ENCODE data around the gene KCNK1.
"Not testable (repeated sequence)": the region's sequence is repeated elsewhere in the genome, so short reads cannot be mapped to it uniquely, and the experiment has no call there.

KCNK1 gene

DNA sequence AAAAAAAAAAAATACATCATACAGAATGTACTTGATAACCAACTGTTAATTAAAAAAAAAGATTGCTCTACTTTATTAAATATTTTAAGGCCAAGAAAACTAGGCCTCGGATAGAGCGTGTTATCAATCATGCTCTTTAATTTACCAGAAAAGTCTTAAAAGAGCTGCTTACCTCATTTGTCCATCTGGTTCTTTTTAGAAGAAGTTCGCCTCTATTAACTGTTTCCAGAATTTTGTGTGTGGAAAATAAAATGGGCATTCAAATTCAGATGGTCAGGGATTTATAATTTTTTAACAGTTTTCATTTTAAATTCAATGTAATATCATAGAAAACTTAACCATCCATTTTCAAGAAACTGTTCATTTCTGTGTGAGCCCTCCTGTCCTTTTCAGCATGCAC is 53.8 kb downstream of the KCNK1 start:
- DNase-seq (ENCODE audit: low read depth in 3 of 3): no peak

DNA sequence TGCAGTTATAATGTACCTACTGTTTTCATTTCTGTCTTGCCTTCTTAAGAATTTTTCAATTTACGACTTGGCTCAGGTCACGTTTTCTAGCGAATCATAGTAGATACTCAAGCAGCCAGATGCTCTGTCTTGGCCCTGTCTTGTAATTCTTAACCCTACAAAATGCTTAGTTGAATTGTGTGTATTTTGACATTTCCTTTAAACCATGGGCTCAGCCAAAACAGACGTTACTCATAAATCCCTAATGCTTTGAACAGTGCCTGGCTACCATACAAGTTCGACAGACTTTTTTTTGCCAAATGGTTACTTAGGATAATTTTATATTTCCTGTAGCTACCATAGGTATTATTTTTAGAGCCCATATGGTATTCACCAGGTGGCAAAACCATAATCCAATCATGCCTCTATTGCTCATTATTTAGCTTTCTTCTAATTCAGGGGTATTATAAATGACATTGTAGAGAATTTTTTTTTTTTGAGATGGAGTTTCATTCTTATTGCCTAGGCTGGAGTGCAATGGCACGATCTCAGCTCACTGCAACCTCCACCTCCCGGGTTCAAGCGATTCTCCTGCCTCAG is 54.3 kb downstream of the KCNK1 start:
- DNase-seq (ENCODE audit: low read depth in 3 of 3): no peak

DNA sequence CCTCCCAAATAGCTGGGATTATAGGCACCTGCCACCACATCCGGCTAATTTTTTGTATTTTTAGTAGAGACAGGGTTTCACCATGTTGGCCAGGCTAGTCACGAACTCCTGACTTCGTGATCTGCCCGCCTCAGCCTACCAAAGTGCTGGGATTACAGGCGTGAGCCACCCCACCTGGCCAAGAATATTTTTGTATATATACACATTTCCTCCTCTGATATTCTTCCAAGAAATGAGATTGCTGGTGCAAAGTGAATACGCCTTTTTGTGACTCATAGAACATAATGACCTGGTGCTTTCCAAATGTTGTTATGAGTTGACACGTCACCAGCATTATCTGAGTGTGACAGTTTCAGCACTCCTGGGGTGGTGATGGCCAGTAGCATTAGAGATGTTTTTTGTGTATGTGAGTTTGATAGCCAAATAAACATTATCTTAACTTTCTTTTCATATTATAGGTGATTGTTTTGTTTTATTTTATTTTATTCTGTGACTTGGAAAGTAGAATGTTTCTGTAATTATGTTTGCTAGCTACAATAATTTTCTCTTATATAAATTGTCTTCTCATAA is 54.9 kb downstream of the KCNK1 start:
- DNase-seq (ENCODE audit: low read depth in 3 of 3): no peak

GRCh38 chr1:233670363-233670762 is 56.5 kb downstream of the KCNK1 start:
- DNase-seq (ENCODE audit: low read depth in 3 of 3): not testable (repeated sequence)

DNA sequence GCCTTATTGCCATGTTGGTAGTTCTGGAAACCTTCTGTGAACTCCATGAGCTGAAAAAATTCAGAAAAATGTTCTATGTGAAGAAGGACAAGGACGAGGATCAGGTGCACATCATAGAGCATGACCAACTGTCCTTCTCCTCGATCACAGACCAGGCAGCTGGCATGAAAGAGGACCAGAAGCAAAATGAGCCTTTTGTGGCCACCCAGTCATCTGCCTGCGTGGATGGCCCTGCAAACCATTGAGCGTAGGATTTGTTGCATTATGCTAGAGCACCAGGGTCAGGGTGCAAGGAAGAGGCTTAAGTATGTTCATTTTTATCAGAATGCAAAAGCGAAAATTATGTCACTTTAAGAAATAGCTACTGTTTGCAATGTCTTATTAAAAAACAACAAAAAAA is 57.4 kb downstream of the KCNK1 start:
- DNase-seq (ENCODE audit: low read depth in 3 of 3): no peak

- DNase-seq (ENCODE audit: low read depth in 3 of 3): no peak
Observed at GRCh38 chr1:233672732-233673131, 58.8 kb downstream of the KCNK1 start.

- DNase-seq (ENCODE audit: low read depth in 3 of 3): no peak
Observed at GRCh38 chr1:233673261-233673946, 59.5 kb downstream of the KCNK1 start.

DNA sequence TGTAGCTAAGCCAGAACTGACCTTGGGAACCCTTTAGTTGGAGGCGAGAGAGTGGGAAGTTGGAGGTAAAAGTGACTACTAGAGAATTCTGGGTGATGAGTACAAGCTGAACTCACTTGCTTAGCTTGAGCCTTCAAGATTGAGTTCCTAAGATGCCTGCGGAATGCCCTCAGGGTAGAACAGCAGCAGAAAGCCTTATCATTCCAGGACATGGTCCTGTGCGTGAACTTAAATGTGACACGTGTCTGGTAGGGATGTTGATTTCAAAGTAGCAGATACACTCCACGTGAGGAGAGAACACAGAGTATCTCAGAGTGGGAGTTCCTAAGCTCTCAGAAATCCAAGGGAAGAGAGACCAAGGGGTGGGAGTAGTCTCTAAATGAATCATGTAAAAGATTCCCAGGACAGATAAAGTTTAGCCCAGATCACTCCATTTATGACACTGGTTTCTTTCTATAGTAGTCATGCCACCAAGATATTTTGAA is 60.1 kb downstream of the KCNK1 start:
- DNase-seq (ENCODE audit: low read depth in 3 of 3): no peak

- DNase-seq (ENCODE audit: low read depth in 3 of 3): no peak
Observed at GRCh38 chr1:233675446-233675845, 61.5 kb downstream of the KCNK1 start.

GRCh38 chr1:233675893-233676292 is 62.0 kb downstream of the KCNK1 start:
- no peak for DNase-seq (ENCODE audit: low read depth in 3 of 3)

- DNase-seq (ENCODE audit: low read depth in 3 of 3): no peak
Observed at GRCh38 chr1:233677690-233678354, 63.9 kb downstream of the KCNK1 start.

DNA sequence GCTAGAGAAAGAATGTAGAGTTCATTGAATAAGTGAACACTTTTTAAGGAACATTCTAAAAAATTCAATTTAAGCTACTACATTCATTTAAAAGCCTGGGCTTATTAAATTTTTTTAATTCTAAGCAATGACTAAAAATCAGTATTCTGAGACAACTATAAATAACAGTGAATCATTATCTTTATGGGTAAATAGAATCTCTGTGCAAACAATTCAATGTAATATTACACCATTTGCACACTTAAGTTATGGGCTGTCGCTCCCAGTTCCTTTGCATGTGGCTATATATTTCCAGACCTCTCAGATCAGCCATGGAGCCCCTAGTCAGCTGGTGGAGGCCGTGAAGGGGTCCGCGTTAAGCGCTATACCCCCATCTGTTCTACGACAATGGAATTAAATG is 65.1 kb downstream of the KCNK1 start:
- DNase-seq (ENCODE audit: low read depth in 3 of 3): no peak

DNA sequence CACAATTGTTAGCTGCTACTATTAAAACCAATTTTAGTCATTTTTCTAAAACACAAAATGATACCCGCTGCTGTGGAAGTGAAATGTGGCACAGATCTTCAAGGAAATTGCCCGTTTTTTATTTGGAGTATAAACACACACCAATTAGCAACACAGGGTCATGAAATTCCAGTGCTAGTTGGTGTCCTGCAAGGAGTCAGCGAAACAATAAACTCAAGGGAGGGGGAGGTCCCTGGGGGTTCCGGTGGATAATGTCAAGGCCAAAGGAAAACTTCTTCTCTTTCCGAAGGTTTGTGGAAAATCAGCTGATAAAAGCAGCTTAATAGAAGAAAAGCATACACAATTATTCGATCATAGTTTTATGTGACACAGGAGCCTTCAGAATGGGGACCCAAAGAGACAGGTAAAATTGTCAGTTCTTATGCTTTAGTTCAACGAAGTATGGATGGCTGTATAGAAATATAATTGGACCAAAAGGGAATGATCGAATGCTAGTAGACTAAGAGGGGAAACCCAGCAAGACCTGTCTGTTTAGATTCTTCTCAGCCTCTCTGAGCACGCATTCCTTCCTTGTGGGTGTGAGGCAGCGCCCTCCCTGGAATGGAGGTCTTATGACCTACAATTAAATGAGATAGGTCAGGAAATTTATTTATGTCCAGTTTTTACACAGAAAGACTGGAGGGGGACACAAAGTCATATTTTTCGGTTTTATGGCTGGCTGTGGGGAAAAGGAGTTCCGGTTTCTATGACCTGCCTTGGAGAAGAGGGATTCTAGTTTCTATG is 65.9 kb downstream of the KCNK1 start:
- DNase-seq (ENCODE audit: low read depth in 3 of 3): no peak

DNA sequence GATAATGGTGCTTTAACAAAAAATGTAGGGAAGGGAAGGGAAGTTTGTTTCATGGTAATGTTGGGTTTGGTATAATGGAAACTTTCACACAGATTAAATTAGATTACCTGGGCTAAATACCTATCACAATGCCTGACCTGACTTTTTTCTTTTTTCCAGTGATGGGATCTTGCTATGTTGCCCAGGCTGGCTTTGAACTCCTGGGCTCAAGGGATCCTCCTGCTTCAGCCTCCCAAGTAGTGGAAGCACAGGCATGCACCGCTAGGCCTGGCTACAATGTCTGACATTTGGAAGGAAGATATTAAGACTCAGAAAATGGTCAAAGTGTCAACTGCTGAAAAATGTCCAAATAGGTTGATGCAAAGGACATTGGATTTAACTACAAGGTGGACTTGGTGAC is 67.4 kb downstream of the KCNK1 start:
- no peak for DNase-seq (ENCODE audit: low read depth in 3 of 3)

DNA sequence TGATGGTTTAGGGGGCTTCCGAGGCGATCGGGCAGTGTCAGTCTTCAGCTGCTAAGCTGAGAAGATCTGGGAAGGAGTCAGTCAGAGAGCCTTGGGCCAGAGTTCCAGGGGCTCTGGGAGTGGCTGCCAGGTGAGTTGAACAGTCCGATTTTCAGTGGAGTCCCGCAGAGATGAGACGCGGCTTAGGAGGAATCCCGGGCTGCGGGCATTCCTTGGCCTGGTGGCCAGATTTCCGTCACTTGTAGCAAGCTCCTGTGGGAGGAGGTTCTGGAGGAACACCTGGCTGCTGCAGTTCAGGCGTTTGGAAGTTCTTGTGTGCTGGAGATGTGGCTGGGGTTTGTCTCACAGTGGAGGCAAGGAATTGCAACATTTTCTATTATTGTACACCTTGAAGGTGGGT is 72.7 kb downstream of the KCNK1 start:
- not testable (repeated sequence) for DNase-seq (ENCODE audit: low read depth in 3 of 3)

DNA sequence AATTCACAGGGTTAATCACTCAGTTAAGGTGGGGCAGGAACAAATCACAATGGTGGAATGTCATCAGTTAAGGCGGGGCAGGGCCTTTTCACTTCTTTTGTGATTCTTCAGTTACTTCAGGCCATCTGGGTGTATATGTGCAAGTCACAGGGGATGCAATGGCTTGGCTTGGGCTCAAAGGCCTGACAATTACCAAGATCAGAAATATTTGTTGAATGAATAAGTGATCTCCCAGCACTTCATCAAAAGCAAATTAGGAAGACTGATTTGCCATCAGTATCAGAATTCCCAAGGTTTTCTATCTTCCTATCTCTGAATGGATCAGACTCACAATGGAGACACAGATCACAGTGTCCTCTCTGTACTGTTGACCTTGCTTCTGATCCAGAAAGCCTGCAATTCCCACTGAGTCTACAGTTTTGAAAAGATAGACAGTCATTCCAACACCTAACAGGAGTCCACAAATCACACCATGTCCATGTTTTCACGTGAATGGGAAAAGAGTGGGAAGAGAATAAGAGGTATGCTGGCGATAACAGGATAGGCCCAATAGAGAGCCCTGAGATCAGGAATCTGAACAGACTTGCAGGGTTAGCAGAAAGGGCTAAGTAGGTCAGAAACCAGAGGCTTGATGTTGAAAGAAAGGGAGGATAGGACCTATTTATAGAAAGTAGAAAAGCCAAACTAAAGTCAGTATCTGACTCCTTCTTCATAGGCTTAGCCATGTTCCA is 75.3 kb downstream of the KCNK1 start:
- no peak for DNase-seq (ENCODE audit: low read depth in 3 of 3)

DNA sequence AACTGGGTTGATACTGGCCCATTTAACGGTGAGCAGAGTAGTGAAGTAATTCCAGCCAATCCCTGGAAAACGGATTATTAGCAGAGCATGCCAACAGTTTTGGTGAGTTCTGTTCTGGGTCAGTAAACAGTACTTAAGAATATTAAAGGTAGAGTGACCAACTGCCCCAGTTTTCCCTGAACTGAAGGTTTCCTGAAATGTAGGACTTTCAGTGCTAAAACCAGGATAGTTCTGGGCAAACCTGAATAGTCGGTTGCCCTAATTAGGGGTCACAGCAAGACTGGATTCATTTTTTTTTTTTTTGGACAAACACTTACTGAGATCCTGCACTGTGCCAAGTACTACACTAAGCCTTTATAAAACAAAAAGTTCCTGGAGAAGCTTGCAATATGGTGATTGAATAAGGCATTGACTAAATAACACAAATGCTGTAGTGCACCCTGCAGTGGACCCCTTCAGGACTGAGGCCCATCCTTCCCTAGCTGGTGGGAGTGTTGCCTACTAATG is 75.9 kb downstream of the KCNK1 start:
- no peak for DNase-seq (ENCODE audit: low read depth in 3 of 3)

GRCh38 chr1:233695901-233696300 is 82.0 kb downstream of the KCNK1 start:
- no peak for DNase-seq (ENCODE audit: low read depth in 3 of 3)

- no peak for DNase-seq (ENCODE audit: low read depth in 3 of 3)
Observed at GRCh38 chr1:233700338-233700737, 86.4 kb downstream of the KCNK1 start.

- DNase-seq (ENCODE audit: low read depth in 3 of 3): no peak
Observed at GRCh38 chr1:233704170-233704897, 90.4 kb downstream of the KCNK1 start.

Data from stimulated activated CD4-positive, alpha-beta T cell treated with anti-CD3 and anti-CD28 coated beads, TNF-alpha, amount 100 ng/mL, for 48 hours (primary cell).